Nephron progenitor cell (in vitro differentiated cells): ENCODE measurements around the gene TBC1D22A.

ENCODE experiments used
- DNase-seq: peaks from one replicate; pipeline ENCODE4 v3.0.0; 2021
- H3K27ac Mint-ChIP-seq: 2 replicates; pipeline ENCODE4 v1.8.0; 2021; ENCODE audit warnings: mild to moderate bottlenecking, moderate library complexity, mixed read lengths
- H3K27me3 Mint-ChIP-seq: 2 replicates; pipeline ENCODE4 v1.8.0; 2021; ENCODE audit warnings: mild to moderate bottlenecking, low read depth, mixed read lengths; ENCODE audit not compliant: poor library complexity
- H3K36me3 Mint-ChIP-seq: 2 replicates; pipeline ENCODE4 v1.8.0; 2021; ENCODE audit warnings: low read depth, mixed read lengths
- H3K4me1 Mint-ChIP-seq: 2 replicates; pipeline ENCODE4 v1.8.0; 2021; ENCODE audit warnings: mixed read lengths
- H3K4me3 Mint-ChIP-seq: 2 replicates; pipeline ENCODE4 v1.8.0; 2021; ENCODE audit warnings: mild to moderate bottlenecking, moderate library complexity, mixed read lengths
- H3K9me3 Mint-ChIP-seq: 2 replicates; pipeline ENCODE4 v1.8.0; 2021; ENCODE audit warnings: mild to moderate bottlenecking, moderate library complexity, mixed read lengths
- CTCF ChIP-seq: fragments of 200-600 bp; sonication (generic); IDR thresholded peaks from 2 replicates; pipeline ENCODE4 v1.5.0; 2021; ENCODE audit warnings: antibody characterized with exemption

Gene TBC1D22A

GRCh38 chr22:46809153-46809885 lies 46.9 kb downstream of the TBC1D22A start:
- no peaks in the 10 kb centered on the region for H3K9me3 Mint-ChIP-seq
- H3K4me1 Mint-ChIP-seq = peaks cover 36% of the 10 kb centered on the region
- no peak for DNase-seq
- no peak for TF ChIP-seq CTCF
- H3K36me3 Mint-ChIP-seq = peaks cover 31% of the 10 kb centered on the region
- no peaks in the 10 kb centered on the region for H3K27me3 Mint-ChIP-seq
- H3K4me3 Mint-ChIP-seq = no peak overlapping the region
- no peak overlapping the region for H3K27ac Mint-ChIP-seq

GRCh38 chr22:46810856-46811786 lies 48.7 kb downstream of the TBC1D22A start:
- Mint-ChIP-seq H3K4me1 (peaks cover 46% of the 10 kb centered on the region), H3K9me3 (no peaks in the 10 kb centered on the region), H3K27me3 (no peaks in the 10 kb centered on the region), H3K27ac (no peak overlapping the region), H3K36me3 (peaks cover 40% of the 10 kb centered on the region), H3K4me3 (no peak overlapping the region)
- no peak for DNase-seq
- TF ChIP-seq CTCF = no peak

GRCh38 chr22:46812034-46812605 lies 49.7 kb downstream of the TBC1D22A start:
- TF ChIP-seq CTCF = no peak
- Mint-ChIP-seq H3K4me1 (peaks cover 51% of the 10 kb centered on the region), H3K36me3 (peaks cover 42% of the 10 kb centered on the region), H3K27ac (peak overlapping the region; percentile 86), H3K9me3 (no peaks in the 10 kb centered on the region), H3K27me3 (no peaks in the 10 kb centered on the region), H3K4me3 (peak overlapping the region; percentile 54)
- no peak for DNase-seq

- Mint-ChIP-seq H3K27me3 (no peaks in the 10 kb centered on the region), H3K27ac (peak overlapping the region; percentile 86), H3K36me3 (peaks cover 42% of the 10 kb centered on the region), H3K4me1 (peaks cover 51% of the 10 kb centered on the region), H3K9me3 (peaks cover 4% of the 10 kb centered on the region), H3K4me3 (peak overlapping the region; percentile 3)
- peak; percentile 68 for DNase-seq
- TF ChIP-seq CTCF = no peak
Measured at GRCh38 chr22:46812788-46813187, 50.3 kb downstream of the TBC1D22A start.

- Mint-ChIP-seq H3K36me3 (peaks cover 50% of the 10 kb centered on the region), H3K9me3 (peaks cover 10% of the 10 kb centered on the region), H3K4me1 (peaks cover 51% of the 10 kb centered on the region), H3K27ac (peak overlapping the region; percentile 84), H3K27me3 (no peaks in the 10 kb centered on the region), H3K4me3 (no peak overlapping the region)
- DNase-seq = no peak
- TF ChIP-seq CTCF = no peak
Measured at GRCh38 chr22:46813816-46814597, 51.6 kb downstream of the TBC1D22A start.
